GM12878 (cell line): Measurements from ENCODE around the gene ARFRP1. TPM values are rescaled to one million over a fixed set of nuclear protein-coding genes. Genes with fewer than 3 reads are reported as not detected.

Source experiments
- ATAC-seq: fragments of 200-7000 bp; cut with Tn5 transposase; 3 replicates; pipeline ENCODE4 v1.9.1; 2020; ENCODE audit warnings: mild to moderate bottlenecking, moderate library complexity
- BruUV-seq: library from RNA; stranded (reverse); fragments of 400-500 nt; replicated peaks from 2 replicates; lab custom pipeline; 2021; lab: Mats Ljungman, UMichigan
- CTCF ChIA-PET: fragments of 300-600 bp; sonication (Branson Sonifier 250); formaldehyde crosslinking; extraction: SDS; loops from one replicate; lab custom pipeline; 2021; ENCODE audit warnings: inconsistent platforms; lab: Yijun Ruan, JAX
- POLR2A ChIA-PET: fragments of 350-600 bp; formaldehyde crosslinking; extraction: SDS; loops from one replicate; lab custom pipeline; 2021; ENCODE audit warnings: inconsistent platforms; lab: Charles Lee
- RAD21 ChIA-PET: fragments of 300-600 bp; sonication (Branson Sonifier 250); formaldehyde crosslinking; loops from one replicate; lab custom pipeline; 2023; ENCODE audit warnings: antibody characterized with exemption; ENCODE audit not compliant: unreplicated experiment; lab: Charles Lee
- SMC1A ChIA-PET: fragments of 300-600 bp; sonication (Branson Sonifier 250); formaldehyde crosslinking; loops from one replicate; lab custom pipeline; 2023; ENCODE audit not compliant: unreplicated experiment, uncharacterized antibody; lab: Charles Lee
- DNase-seq: peaks from one replicate; pipeline ENCODE4 v3.0.0-alpha.2; 2011; ENCODE audit warnings: low read depth, low spot score
- FAIRE-seq: peaks from 3 replicates; lab custom pipeline; 2011; peaks lifted over from hg19 to GRCh38; lab: Jason Lieb, UNC
- H2AFZ ChIP-seq: 2 replicates; pipeline ENCODE4 v1.6.0; 2011; ENCODE audit warnings: low read depth, low read length, control low read depth; ENCODE audit not compliant: control insufficient read depth
- H3K27ac ChIP-seq: 2 replicates; pipeline ENCODE4 v1.5.1; 2011; ENCODE audit warnings: control low read depth; ENCODE audit not compliant: control insufficient read depth, insufficient read depth
- H3K27me3 ChIP-seq, 2 experiments: replicated peaks in 1 of 2; 2 replicates each; pipeline versions ENCODE4 v1.6.0 to v1.6.1; 2011; ENCODE audit warnings: low read length in 1 of 2; ENCODE audit not compliant: control insufficient read depth in 2 of 2, insufficient read depth in 2 of 2
- H3K36me3 ChIP-seq, 2 experiments: 2 replicates each; pipeline ENCODE4 v1.5.1; 2011; ENCODE audit warnings: low read length in 1 of 2; ENCODE audit not compliant: control insufficient read depth in 2 of 2, insufficient read depth in 2 of 2
- H3K4me1 ChIP-seq: 2 replicates; pipeline ENCODE4 v1.6.1; 2011; ENCODE audit warnings: mild to moderate bottlenecking, low read length, moderate library complexity, mixed read lengths; ENCODE audit not compliant: control insufficient read depth, insufficient read depth
- H3K4me2 ChIP-seq: 2 replicates; pipeline ENCODE4 v1.6.0; 2011; ENCODE audit warnings: control low read depth; ENCODE audit not compliant: control insufficient read depth, insufficient read depth
- H3K4me3 ChIP-seq: fragments of 200-600 bp; sonication (generic); 2 replicates; pipeline ENCODE4 v1.5.1; 2016
- H3K79me2 ChIP-seq: 2 replicates; pipeline ENCODE4 v1.6.0; 2011; ENCODE audit warnings: low read length; ENCODE audit not compliant: control insufficient read depth, insufficient read depth
- H3K9ac ChIP-seq: 2 replicates; pipeline ENCODE4 v1.8.0; 2011; ENCODE audit warnings: low read length, control low read depth, mixed read lengths; ENCODE audit not compliant: control insufficient read depth, insufficient read depth
- H3K9me3 ChIP-seq: replicated peaks from 3 replicates; pipeline ENCODE4 v1.5.1; 2011; ENCODE audit warnings: mild to moderate bottlenecking, low read length; ENCODE audit not compliant: control insufficient read depth, insufficient read depth
- H4K20me1 ChIP-seq: 2 replicates; pipeline ENCODE4 v1.6.0; 2011; ENCODE audit not compliant: control insufficient read depth, insufficient read depth
- BCL11A ChIP-seq: IDR thresholded peaks from 2 replicates; pipeline ENCODE4 v1.6.1; 2011; ENCODE audit warnings: low read depth, low read length
- GATAD2B ChIP-seq: fragments of 450-650 bp; conservative IDR thresholded peaks from 2 replicates; pipeline ENCODE4 v1.6.1; 2017; ENCODE audit warnings: low read depth, mild to moderate bottlenecking, moderate library complexity
- HDGF ChIP-seq: fragments of 450-650 bp; IDR thresholded peaks from 2 replicates; pipeline ENCODE4 v1.6.1; 2016; ENCODE audit warnings: antibody characterized with exemption
- MTA3 ChIP-seq: IDR thresholded peaks from 2 replicates; pipeline ENCODE4 v1.6.1; 2012; ENCODE audit warnings: low read length, inconsistent platforms, borderline replicate concordance
- POLR2A ChIP-seq: IDR thresholded peaks from 2 replicates; pipeline ENCODE4 v1.6.1; 2011; ENCODE audit warnings: low read depth, mild to moderate bottlenecking, low read length
- RBBP5 ChIP-seq: fragments of 200-600 bp; sonication (generic); conservative IDR thresholded peaks from 2 replicates; pipeline ENCODE4 v1.6.1; 2016
- WGBS: methylation state at CpG from one replicate; pipeline ENCODE4 v1.1.6; 2016; ENCODE audit warnings: low lambda C conversion rate; ENCODE audit not compliant: insufficient replicate concordance, insufficient coverage; ENCODE audit errors: missing lambda C conversion rate; 5-methylcytosine and 5-hydroxymethylcytosine counted together
- in situ Hi-C: fragments of 300-500 bp; cut with MboI; formaldehyde crosslinking; loops from 9 replicates; pipeline ENCODE4 v1.14.3; 2018; ENCODE audit warnings: mixed read lengths
- intact Hi-C: fragments of 100-400 bp; cut with micrococcal nuclease; formaldehyde crosslinking; loops from one replicate; pipeline ENCODE4 v1.14.2; 2022; ENCODE audit not compliant: unreplicated experiment
- polyA plus RNA-seq, 11 experiments: library from polyadenylated mRNA; depleted of rRNA in 4 of 11; unstranded in 6 of 11; stranded (reverse) in 5 of 11; fragments of >200 nt; fragmentation: Nextera tagmentation in 4 of 11; fragmentation: Illumina TruSeq in 1 of 11; extraction: Ambion mirVana in 4 of 11; extraction: Trizol in 1 of 11; gene quantifications; 1 replicate in 1 of 11; 2 replicates in 10 of 11; pipeline versions ENCODE4 v1.2.1 to v1.2.3, GENCODE V29; 2011 to 2016; ENCODE audit warnings: inconsistent platforms in 2 of 11, missing spikeins in 2 of 11, low read depth in 1 of 11
- total RNA-seq, 4 experiments: library from RNA; depleted of rRNA in 3 of 4; stranded (reverse); fragments of >200 nt in 3 of 4; fragmentation: Illumina TruSeq in 1 of 4; extraction: Trizol in 1 of 4; gene quantifications; 2 replicates each; pipeline versions ENCODE4 v1.2.1 to v1.2.3, GENCODE V29; 2013 to 2021

Gene ARFRP1
- total and polyA plus RNA-seq, 10 of the 15 experiments (the other 5 are each of a cell fraction or from before 2014, with no cell fraction given), result 0.37 to 71.7 (median 34.6) TPM

DNA sequence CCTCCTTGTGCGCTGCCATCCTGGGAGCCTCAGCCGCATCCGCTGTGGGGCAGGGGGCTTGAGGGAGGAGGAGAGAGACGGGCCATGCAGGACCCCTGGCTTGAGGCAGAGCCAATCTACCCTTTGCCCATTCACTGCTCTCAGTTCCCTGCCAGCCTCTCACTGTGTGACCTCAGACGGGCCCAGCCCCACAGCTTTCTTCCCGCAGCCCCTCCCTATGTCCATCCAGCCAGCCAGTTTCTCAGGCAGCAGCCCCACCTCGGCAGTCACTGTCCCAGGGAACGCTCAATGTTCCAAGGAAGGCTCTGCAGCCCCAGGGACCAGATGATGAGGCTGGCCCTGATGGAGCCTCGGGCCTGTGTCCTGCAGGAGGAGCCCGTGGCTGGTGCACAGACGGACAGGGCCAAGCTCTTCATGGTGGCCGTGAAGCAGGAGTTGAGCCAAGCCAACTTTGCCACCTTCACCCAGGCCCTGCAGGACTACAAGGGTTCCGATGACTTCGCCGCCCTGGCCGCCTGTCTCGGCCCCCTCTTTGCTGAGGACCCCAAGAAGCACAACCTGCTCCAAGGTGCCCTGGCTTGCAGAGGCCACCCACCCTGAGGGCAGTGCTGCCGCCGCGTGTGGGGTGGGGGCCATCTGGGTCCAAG is 15.2 kb downstream of the ARFRP1 start (continued):
- TF ChIP-seq BCL11A, result no peak
- no peak for TF ChIP-seq RBBP5
- no peak for TF ChIP-seq HDGF

DNA sequence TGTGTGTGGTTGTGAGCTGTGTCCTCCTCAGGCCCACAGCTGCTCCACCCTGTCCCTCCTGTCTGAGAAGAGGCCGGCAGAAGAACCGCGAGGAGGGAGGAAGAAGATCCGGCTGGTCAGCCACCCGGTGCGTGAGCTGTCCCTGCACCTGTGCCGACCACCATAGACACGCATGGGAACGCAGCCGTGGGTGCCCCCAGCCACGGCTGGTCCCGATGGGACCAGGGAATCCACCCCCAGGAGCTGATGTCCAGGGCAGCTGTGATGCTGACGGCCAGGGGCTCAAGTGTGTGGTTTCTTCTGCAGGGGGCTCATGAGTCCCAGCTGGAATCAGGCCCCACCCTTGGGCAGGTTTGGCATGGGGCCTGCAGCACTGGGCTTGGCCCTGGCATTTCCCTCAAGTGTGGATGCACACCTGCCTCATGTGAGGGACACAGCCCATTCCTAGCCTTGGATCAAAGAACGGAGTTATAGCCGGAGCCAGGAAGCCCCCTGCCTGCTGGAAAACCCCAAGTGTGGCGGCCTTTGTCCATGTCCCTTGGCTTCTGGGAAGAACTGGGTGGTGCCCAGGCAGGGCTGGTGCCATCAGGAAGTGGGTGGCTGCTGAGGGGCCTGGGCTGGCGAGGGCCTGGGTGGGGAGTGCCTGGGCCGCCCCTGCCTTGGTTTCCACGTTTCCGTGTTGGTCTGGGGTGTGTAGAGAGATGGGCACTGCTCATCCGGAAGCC is 15.9 kb downstream of the ARFRP1 start:
- Histone ChIP-seq H3K27me3 (no peaks in the 10 kb centered on the region), H3K9me3 (no peaks in the 10 kb centered on the region), H3K9ac (no peak overlapping the region), H3K79me2 (no peaks in the 10 kb centered on the region)
- no TSS peak for BruUV-seq
- intact Hi-C loops, result no loop called here
- WGBS, result 73% methylated on average over 19 of the region's 21 CpGs
- TF ChIP-seq MTA3 (0 out of 2 replicates have a peak, but pooled peaks have one; percentile 52), POLR2A (peak; percentile 11), GATAD2B (no peak)
- TF ChIP-seq, all 136 proteins: peak for 2
- CTCF ChIA-PET, result no interaction called here
- Histone ChIP-seq H4K20me1 (no peaks in the 10 kb centered on the region), H3K27ac (no peak overlapping the region), H3K4me3 (no peak overlapping the region), H3K4me2 (no peak overlapping the region), H2AFZ (no peak overlapping the region), H3K4me1 (no peaks in the 10 kb centered on the region; the same call in 1 of the 2 replicates), H3K36me3 (no peaks in the 10 kb centered on the region)
- SMC1A ChIA-PET, result no interaction called here
- POLR2A ChIA-PET, result no interaction called here
- in situ Hi-C loops, result no loop called here
- RAD21 ChIA-PET, result no interaction called here
- no peak for FAIRE-seq
- DNase-seq, result no peak
- no peak; the same call in 2 of the 3 replicates for ATAC-seq
